Testis (tissue), 3 donors: ENCODE results near the gene MEN1. TPM values are rescaled to one million over a fixed set of nuclear protein-coding genes. Genes with fewer than 3 reads are reported as not detected.

ENCODE experiments used
- DNase-seq: peaks from one replicate; pipeline ENCODE4 v3.0.0-alpha.2; 2019
- H3K27ac ChIP-seq, 2 donors: fragments of 200-600 bp; sonication (generic); one replicate each; pipeline ENCODE4 v1.5.1; 2019
- H3K27me3 ChIP-seq: fragments of 200-600 bp; sonication (generic); one replicate; pipeline ENCODE4 v1.5.1; 2019
- H3K36me3 ChIP-seq: fragments of 200-600 bp; sonication (generic); one replicate; pipeline ENCODE4 v1.5.1; 2017; ENCODE audit warnings: low read depth; ENCODE audit errors: missing control alignments
- H3K4me1 ChIP-seq: fragments of 200-600 bp; sonication (generic); one replicate; pipeline ENCODE4 v1.5.1; 2019
- H3K4me3 ChIP-seq, 2 donors: fragments of 200-600 bp; sonication (generic); one replicate each; pipeline ENCODE4 v1.5.1; 2017 to 2019
- H3K9me3 ChIP-seq: fragments of 200-600 bp; sonication (generic); one replicate; pipeline ENCODE4 v1.5.1; 2017
- POLR2A ChIP-seq: fragments of 450-650 bp; IDR thresholded peaks from one replicate; pipeline ENCODE4 v1.6.1; 2017; ENCODE audit warnings: antibody characterized with exemption, mild to moderate bottlenecking, moderate library complexity
- WGBS, 2 donors: methylation state at CpG; one replicate each; pipeline ENCODE4 v1.1.5; 2018; 5-methylcytosine and 5-hydroxymethylcytosine counted together
- intact Hi-C: fragments of 100-400 bp; cut with DNase I; formaldehyde crosslinking; loops from one replicate; pipeline ENCODE4 v1.15.1; 2023; ENCODE audit warnings: low total_unique reads
- polyA plus RNA-seq: library from polyadenylated mRNA; stranded (reverse); fragments of 350-450 nt; fragmentation: Illumina TruSeq; extraction: RNeasy Lipid Tissue Mini Kit (QIAGEN cat#74804); gene quantifications from one replicate; pipeline ENCODE4 v1.2.3, GENCODE V29; 2014; ENCODE audit warnings: low read depth, low replicate concordance; ENCODE audit not compliant: insufficient read depth
- total RNA-seq, 2 donors: library from RNA; depleted of rRNA; stranded (reverse); fragments of >200 nt; gene quantifications; one replicate each; pipeline ENCODE4 v1.2.3, GENCODE V29; 2016
- TF ChIP-seq, protein P1 (sequence below), 3 experiments: fragments of 450-650 bp in 2 of 3; fragments of 200-600 bp in 1 of 3; sonication (generic) in 1 of 3; IDR thresholded peaks; one replicate each; pipeline ENCODE4 v1.5.1; 2016 to 2019; ENCODE audit warnings: antibody characterized with exemption in 3 of 3, mild to moderate bottlenecking in 2 of 3, moderate library complexity in 1 of 3

The MEN1 gene
- total and polyA plus RNA-seq, 3 donors from 2014 or later = 29.7 to 40.8 (median 36.7) TPM

DNA sequence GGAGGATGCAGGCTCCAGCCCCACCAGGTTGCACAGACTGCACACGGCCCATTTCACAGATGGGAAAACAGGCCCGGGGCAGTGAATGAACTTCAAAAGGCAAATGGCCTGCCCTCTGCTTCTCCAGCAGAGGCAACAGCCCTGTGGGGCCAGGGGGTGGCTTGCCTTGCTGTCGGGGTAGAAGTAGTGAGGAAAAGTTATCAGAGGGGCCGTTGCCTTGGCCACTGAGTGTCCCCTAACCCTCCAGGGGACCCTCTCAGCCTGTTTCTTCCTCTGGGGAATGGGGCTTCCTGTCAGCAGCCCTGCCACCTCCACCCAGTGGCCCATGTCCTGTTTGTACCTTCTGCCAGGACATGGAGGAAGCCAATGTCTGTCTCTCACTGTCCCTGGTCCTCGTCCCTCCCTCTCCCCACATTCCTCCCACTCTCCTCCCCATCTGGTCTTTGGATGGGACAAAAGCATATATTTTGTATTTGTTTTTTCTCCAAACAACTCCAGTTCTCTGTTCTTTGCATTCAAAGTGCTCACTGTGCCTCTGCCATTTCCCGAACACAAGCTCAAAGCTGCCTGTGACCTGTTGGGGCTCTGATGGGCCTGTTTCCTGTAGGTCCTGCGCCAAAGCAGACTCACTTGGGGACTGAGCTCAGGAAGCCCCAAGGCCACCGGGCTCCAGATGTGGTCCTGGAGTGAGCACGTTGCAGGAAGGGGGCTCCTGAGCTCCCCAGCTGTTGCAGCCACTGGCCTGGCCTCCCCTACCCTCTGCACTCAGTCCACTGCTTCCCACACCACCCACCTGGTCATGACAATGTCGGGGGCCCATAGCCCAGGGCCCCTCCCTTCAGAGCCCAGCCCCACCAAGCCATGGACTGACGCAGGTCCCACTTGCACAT is 16.8 kb downstream of the MEN1 start:
- WGBS, 2 donors = 54 to 58% methylated on average over 11 of the region's 11 CpGs
- intact Hi-C loops = no loop called here
- Histone ChIP-seq H3K27me3 (no peaks in the 10 kb centered on the region), H3K4me1 (peaks cover 6% of the 10 kb centered on the region), H3K27ac (no peak overlapping the region), H3K4me3 (no peak overlapping the region), H3K9me3 (no peaks in the 10 kb centered on the region), H3K36me3 (no peaks in the 10 kb centered on the region)
- no peak for DNase-seq
- TF ChIP-seq, protein P1, sequence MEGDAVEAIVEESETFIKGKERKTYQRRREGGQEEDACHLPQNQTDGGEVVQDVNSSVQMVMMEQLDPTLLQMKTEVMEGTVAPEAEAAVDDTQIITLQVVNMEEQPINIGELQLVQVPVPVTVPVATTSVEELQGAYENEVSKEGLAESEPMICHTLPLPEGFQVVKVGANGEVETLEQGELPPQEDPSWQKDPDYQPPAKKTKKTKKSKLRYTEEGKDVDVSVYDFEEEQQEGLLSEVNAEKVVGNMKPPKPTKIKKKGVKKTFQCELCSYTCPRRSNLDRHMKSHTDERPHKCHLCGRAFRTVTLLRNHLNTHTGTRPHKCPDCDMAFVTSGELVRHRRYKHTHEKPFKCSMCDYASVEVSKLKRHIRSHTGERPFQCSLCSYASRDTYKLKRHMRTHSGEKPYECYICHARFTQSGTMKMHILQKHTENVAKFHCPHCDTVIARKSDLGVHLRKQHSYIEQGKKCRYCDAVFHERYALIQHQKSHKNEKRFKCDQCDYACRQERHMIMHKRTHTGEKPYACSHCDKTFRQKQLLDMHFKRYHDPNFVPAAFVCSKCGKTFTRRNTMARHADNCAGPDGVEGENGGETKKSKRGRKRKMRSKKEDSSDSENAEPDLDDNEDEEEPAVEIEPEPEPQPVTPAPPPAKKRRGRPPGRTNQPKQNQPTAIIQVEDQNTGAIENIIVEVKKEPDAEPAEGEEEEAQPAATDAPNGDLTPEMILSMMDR (IDR thresholded peaks at IDR 0.05) = no peak

DNA sequence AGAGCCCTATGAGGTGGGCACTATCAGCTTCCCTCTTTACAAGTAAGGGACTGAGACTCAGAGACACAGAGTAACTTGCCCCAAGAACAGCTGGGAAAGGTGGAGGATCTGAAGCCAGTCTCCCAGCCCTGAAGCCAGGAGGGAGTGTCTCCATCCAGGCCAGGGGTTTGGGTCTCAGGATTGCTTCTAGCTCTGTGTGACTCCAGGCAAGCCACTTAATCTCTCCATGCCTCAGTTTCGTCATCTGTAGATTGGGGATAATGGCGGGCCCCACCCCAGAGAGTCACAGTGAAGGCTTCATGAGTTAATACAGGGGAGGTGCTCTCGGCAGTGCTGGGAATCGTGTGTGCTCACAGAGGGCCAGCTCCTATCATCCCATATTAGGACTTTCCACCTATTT is 17.9 kb downstream of the MEN1 start:
- Histone ChIP-seq H3K27me3 (no peaks in the 10 kb centered on the region), H3K9me3 (no peaks in the 10 kb centered on the region), H3K4me1 (peaks cover 6% of the 10 kb centered on the region), H3K4me3 (no peak overlapping the region), H3K27ac (no peak overlapping the region), H3K36me3 (no peaks in the 10 kb centered on the region)
- intact Hi-C loops = no loop called here
- WGBS, 2 donors = 91 to 92% methylated on average over 4 of the region's 4 CpGs
- TF ChIP-seq, protein P1 (IDR thresholded peaks at IDR 0.05) = no peak
- TF ChIP-seq POLR2A = no peak
- no peak for DNase-seq

DNA sequence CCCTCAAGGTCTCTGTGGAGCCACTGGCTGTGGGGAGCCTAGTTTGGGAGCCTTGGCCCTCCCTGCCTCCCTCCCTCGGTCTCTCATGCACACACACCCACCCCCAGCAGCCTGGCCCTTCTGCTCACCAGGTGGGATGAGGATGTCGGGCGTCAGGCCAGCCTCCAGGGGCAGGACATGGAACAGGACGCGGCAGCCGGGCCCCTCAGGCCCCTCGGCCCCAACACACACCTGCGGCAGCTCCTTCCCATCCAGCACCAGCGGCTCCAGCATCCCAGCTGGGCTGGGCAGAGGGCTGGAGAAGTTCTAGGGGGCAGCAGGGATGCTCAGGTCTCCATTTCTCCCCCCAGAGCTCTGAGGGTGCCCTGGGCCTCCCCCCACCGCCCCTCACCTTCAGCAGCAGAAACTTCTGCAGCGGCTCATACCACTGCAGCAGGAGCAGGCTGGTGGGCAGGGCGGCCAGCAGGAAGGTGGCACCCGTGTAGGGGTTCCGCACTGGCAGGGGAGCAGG is 18.5 kb downstream of the MEN1 start:
- WGBS, 2 donors = 63 to 91% methylated on average over 1 to 14 of the region's 14 CpGs
- intact Hi-C loops = no loop called here
- H3K27me3 ChIP-seq = no peaks in the 10 kb centered on the region
- H3K27ac ChIP-seq = no peak overlapping the region
- no peak for DNase-seq
- H3K36me3 ChIP-seq = no peaks in the 10 kb centered on the region
- H3K9me3 ChIP-seq = no peaks in the 10 kb centered on the region
- H3K4me1 ChIP-seq = peaks cover 6% of the 10 kb centered on the region
- H3K4me3 ChIP-seq = no peak overlapping the region
- no peak for TF ChIP-seq POLR2A
- TF ChIP-seq, protein P1 (IDR thresholded peaks at IDR 0.05) = no peak

DNA sequence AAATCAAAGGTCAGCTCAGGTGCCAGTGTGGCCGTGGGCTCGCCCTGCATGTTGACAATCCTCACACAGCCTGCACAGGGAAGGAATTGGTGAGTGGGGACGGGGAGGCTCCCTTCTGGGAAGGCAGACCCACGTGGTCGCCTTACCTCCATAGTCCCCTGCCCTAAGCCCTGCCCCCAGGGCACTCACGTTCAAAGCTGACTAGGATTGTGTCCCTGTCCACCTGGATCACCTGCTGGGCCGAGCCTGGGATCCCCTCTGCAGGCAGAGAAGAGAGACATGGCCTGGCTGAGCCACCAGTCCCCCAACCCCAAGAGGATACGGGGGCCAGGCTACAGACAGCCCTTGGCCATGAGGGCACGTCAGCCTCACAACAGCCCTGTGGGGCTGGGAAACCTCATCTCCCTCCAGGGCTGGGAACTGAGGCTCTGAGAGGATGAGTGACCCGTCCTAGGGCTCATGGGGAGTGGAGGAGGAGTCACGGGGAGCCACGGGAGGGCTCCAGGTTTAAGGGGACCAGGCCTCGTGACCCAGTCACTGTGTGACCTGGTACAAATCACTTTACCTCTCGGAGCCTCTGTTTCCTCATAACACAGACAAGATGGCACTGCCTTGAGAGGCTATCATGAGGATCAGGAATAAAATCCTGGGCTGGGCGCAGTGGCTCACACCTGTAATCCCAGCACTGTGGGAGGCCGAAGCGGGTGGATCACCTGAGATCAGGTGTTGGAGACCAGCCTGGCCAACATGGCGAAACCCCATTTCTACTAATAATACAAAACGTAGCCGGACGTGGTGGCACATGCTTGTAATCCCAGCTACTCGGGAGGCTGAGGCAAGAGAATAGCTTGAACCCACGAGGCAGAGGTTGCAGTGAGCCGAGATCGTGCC is 19.9 kb downstream of the MEN1 start:
- H3K9me3 ChIP-seq = no peaks in the 10 kb centered on the region
- H3K4me3 ChIP-seq = no peak overlapping the region
- WGBS, 2 donors = 92 to 98% methylated on average over 11 to 25 of the region's 25 CpGs
- no peak for DNase-seq
- intact Hi-C loops = no loop called here
- no peaks in the 10 kb centered on the region for H3K36me3 ChIP-seq
- TF ChIP-seq, protein P1 (IDR thresholded peaks at IDR 0.05) = no peak
- no peak for TF ChIP-seq POLR2A
- no peaks in the 10 kb centered on the region for H3K27me3 ChIP-seq
- peaks cover 6% of the 10 kb centered on the region for H3K4me1 ChIP-seq
- no peak overlapping the region for H3K27ac ChIP-seq
